PC-9 (cell line): ENCODE data around the gene TCEAL1. TPM values are rescaled to one million over a fixed set of nuclear protein-coding genes. Genes with fewer than 3 reads are reported as not detected.

Experiments used
- BruUV-seq: library from RNA; stranded (reverse); fragments of 400-500 nt; replicated peaks from 2 replicates; lab custom pipeline; 2021; lab: Mats Ljungman, UMichigan
- CTCF ChIA-PET: fragments of 300-600 bp; sonication (Branson Sonifier 250); formaldehyde crosslinking; loops from one replicate; lab custom pipeline; 2022; ENCODE audit warnings: antibody characterized with exemption; lab: Charles Lee
- POLR2A ChIA-PET: fragments of 300-600 bp; sonication (Branson Sonifier 250); formaldehyde crosslinking; loops from one replicate; lab custom pipeline; 2022; ENCODE audit warnings: antibody characterized with exemption; ENCODE audit not compliant: unreplicated experiment; lab: Charles Lee
- DNase-seq, 2 experiments: peaks; one replicate each; pipeline versions ENCODE4 v3.0.0 to v3.0.0-alpha.2; 2015 to 2022; ENCODE audit warnings: mixed read lengths in 1 of 2
- H2AFZ ChIP-seq: fragments of 200-600 bp; sonication (generic); 2 replicates; pipeline ENCODE4 v1.8.1; 2017; ENCODE audit warnings: antibody characterized with exemption
- H3F3A ChIP-seq: fragments of 200-600 bp; sonication (generic); 2 replicates; pipeline ENCODE4 v1.8.1; 2017; ENCODE audit warnings: antibody characterized with exemption, mild to moderate bottlenecking, low read depth; ENCODE audit not compliant: insufficient read depth
- H3K27ac ChIP-seq: fragments of 200-600 bp; sonication (generic); 2 replicates; pipeline ENCODE4 v1.6.1; 2016; ENCODE audit warnings: mixed run types
- H3K27me3 ChIP-seq: fragments of 200-600 bp; sonication (generic); 2 replicates; pipeline ENCODE4 v1.6.1; 2016; ENCODE audit warnings: low read depth, mixed run types; ENCODE audit not compliant: insufficient read depth
- H3K36me3 ChIP-seq: fragments of 200-600 bp; sonication (generic); 2 replicates; pipeline ENCODE4 v1.6.1; 2016; ENCODE audit warnings: low read depth, mixed run types
- H3K4me1 ChIP-seq: fragments of 200-600 bp; sonication (generic); replicated peaks from 2 replicates; pipeline ENCODE4 v1.6.1; 2016; ENCODE audit warnings: mixed run types; ENCODE audit not compliant: insufficient read depth
- H3K4me2 ChIP-seq: fragments of 200-600 bp; sonication (generic); 2 replicates; pipeline ENCODE4 v1.6.1; 2017; ENCODE audit warnings: mixed run types
- H3K4me3 ChIP-seq: fragments of 200-600 bp; sonication (generic); 2 replicates; pipeline ENCODE4 v1.6.1; 2016; ENCODE audit warnings: mixed run types
- H3K79me2 ChIP-seq: fragments of 200-600 bp; sonication (generic); 2 replicates; pipeline ENCODE4 v1.6.1; 2017; ENCODE audit warnings: low read depth, mixed run types
- H3K9me2 ChIP-seq: fragments of 200-600 bp; sonication (generic); 2 replicates; pipeline ENCODE4 v1.8.1; 2017; ENCODE audit warnings: mild to moderate bottlenecking; ENCODE audit not compliant: insufficient read depth
- H3K9me3 ChIP-seq: fragments of 200-600 bp; sonication (generic); 2 replicates; pipeline ENCODE4 v1.8.1; 2016; ENCODE audit warnings: low read depth; ENCODE audit not compliant: insufficient read depth
- H4K20me1 ChIP-seq: fragments of 200-600 bp; sonication (generic); 2 replicates; pipeline ENCODE4 v1.8.1; 2017; ENCODE audit not compliant: insufficient read depth
- EZH2 ChIP-seq: fragments of 200-600 bp; sonication (generic); IDR thresholded peaks from 2 replicates; pipeline ENCODE4 v1.8.0; 2017; ENCODE audit warnings: antibody characterized with exemption, low read depth
- intact Hi-C: fragments of 100-400 bp; cut with micrococcal nuclease; formaldehyde crosslinking; loops from one replicate; pipeline ENCODE4 v1.10.0; 2022; ENCODE audit not compliant: unreplicated experiment
- total RNA-seq: library from RNA; stranded (reverse); gene quantifications from 2 replicates; pipeline ENCODE4 v1.2.3, GENCODE V29; 2021
- TF ChIP-seq, protein P1 (sequence below): fragments of 200-600 bp; sonication (generic); conservative IDR thresholded peaks from 2 replicates; pipeline ENCODE4 v1.6.1; 2017; ENCODE audit warnings: mixed run types, antibody characterized with exemption, mild to moderate bottlenecking, moderate library complexity

TCEAL1 gene
- total RNA-seq, 1 experiment from 2014 or later: 26.8 TPM

DNA sequence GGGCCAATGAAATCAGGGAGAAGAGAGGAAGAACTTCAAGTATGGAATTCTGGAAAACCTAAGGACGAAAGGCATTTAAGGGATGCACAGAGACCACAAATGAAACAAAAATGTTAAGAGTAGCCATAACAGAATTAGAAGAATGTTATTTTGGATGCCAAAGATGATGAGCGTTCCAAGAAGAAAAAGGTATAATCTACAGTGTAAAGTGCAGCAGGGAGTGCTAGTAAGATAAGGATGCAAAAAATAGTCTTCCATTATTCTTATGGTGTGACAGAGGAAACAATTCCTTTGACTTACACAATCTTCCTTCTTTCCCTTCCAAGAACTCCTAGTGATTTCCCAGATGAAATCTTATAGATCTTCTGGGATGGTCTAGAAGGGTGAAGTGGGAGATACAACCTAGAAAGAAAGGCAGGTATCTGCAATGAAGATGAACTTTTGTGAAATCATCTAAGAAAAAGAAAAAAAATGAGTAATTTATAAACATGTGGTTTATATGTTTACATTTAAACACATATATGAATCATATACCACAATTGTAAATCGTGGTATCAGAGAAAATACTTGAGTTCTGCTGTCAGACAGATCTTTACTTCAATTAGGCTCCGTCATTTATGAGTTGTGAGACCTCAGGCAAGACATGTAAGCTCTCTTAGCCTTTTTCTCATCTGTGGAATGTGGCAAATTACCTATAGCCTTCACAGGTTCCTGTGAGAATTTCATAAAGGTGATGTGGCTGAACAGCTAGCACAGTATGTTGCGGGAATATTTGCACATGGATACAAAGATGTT lies 49.6 kb downstream of the TCEAL1 start:
- CTCF ChIA-PET: no interaction called here
- Histone ChIP-seq H3K27me3 (no peaks in the 10 kb centered on the region), H2AFZ (no peak overlapping the region), H3K9me3 (no peaks in the 10 kb centered on the region), H3K79me2 (peaks cover 14% of the 10 kb centered on the region), H3K4me3 (no peak overlapping the region), H3F3A (peaks cover 64% of the 10 kb centered on the region), H3K4me1 (no peaks in the 10 kb centered on the region), H3K36me3 (peaks cover 29% of the 10 kb centered on the region), H3K27ac (no peak overlapping the region), H3K4me2 (no peak overlapping the region), H3K9me2 (no peaks in the 10 kb centered on the region), H4K20me1 (peaks cover 10% of the 10 kb centered on the region)
- intact Hi-C loops: no loop called here
- POLR2A ChIA-PET: interaction anchor here (0.6 kb wide), 1 partner anchor 8 kb away, joined by 5 read pairs; the partner anchor contains the start of gene MORF4L2
- TF ChIP-seq, protein P1, sequence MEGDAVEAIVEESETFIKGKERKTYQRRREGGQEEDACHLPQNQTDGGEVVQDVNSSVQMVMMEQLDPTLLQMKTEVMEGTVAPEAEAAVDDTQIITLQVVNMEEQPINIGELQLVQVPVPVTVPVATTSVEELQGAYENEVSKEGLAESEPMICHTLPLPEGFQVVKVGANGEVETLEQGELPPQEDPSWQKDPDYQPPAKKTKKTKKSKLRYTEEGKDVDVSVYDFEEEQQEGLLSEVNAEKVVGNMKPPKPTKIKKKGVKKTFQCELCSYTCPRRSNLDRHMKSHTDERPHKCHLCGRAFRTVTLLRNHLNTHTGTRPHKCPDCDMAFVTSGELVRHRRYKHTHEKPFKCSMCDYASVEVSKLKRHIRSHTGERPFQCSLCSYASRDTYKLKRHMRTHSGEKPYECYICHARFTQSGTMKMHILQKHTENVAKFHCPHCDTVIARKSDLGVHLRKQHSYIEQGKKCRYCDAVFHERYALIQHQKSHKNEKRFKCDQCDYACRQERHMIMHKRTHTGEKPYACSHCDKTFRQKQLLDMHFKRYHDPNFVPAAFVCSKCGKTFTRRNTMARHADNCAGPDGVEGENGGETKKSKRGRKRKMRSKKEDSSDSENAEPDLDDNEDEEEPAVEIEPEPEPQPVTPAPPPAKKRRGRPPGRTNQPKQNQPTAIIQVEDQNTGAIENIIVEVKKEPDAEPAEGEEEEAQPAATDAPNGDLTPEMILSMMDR: no peak
- TF ChIP-seq EZH2: no peak
- BruUV-seq: no TSS peak
- DNase-seq: no peak

Other genes starting within 250 kb of the TCEAL1 start
- gene RAB40A, start 109.5 kb upstream of the TCEAL1 start, total RNA-seq: 0.90 and 1.0 TPM in 2 replicates
- gene TCEAL4, start 43.5 kb upstream of the TCEAL1 start, total RNA-seq: 41.0 and 42.9 TPM in 2 replicates
- 11.7 and 12.8 TPM in 2 replicates for gene TCEAL3, start 21.0 kb upstream of the TCEAL1 start, total RNA-seq
- gene MORF4L2, start 57.7 kb downstream of the TCEAL1 start, total RNA-seq: 385 and 417 TPM in 2 replicates
- gene TMEM31, start 81.9 kb downstream of the TCEAL1 start, total RNA-seq: not detected in 2 replicates
- gene PLP1, start 147.9 kb downstream of the TCEAL1 start, total RNA-seq: not detected in 2 replicates
- gene RAB9B, start 203.3 kb downstream of the TCEAL1 start, total RNA-seq: not detected in 2 replicates